UCSD-AML1 (cell line): ENCODE measurements around the gene CACNA1S.

Experiments used
- DNase-seq: peaks from one replicate; lab custom pipeline; 2025; ENCODE audit not compliant: unreplicated experiment; lab: John Stamatoyannopoulos, UW

The CACNA1S gene

GRCh38 chr1:201140235-201140940 is 28.2 kb upstream of the CACNA1S start:
- DNase-seq = no peak

GRCh38 chr1:201139756-201140155 is 27.5 kb upstream of the CACNA1S start:
- DNase-seq = no peak

GRCh38 chr1:201139306-201139705 is 27.1 kb upstream of the CACNA1S start:
- no peak for DNase-seq

- DNase-seq = no peak
Observed at GRCh38 chr1:201138311-201138840, 26.1 kb upstream of the CACNA1S start.

- no peak for DNase-seq
Observed at GRCh38 chr1:201137579-201138310, 25.5 kb upstream of the CACNA1S start.

GRCh38 chr1:201137024-201137392 is 24.8 kb upstream of the CACNA1S start:
- DNase-seq = no peak

- no peak for DNase-seq
Observed at GRCh38 chr1:201136355-201137023, 24.3 kb upstream of the CACNA1S start.

GRCh38 chr1:201134405-201134804 is 22.2 kb upstream of the CACNA1S start:
- no peak for DNase-seq

- no peak for DNase-seq
Observed at GRCh38 chr1:201131398-201131797, 19.2 kb upstream of the CACNA1S start.

GRCh38 chr1:201128962-201129361 is 16.7 kb upstream of the CACNA1S start:
- DNase-seq = no peak

- DNase-seq = no peak
Observed at GRCh38 chr1:201128476-201128875, 16.2 kb upstream of the CACNA1S start.

GRCh38 chr1:201127755-201128455 is 15.7 kb upstream of the CACNA1S start:
- no peak for DNase-seq

- no peak for DNase-seq
Observed at GRCh38 chr1:201126832-201127754, 14.9 kb upstream of the CACNA1S start, which contains the start of gene ASCL5. Gene ASCL5 (minus strand): TSS chr1:201127184. CDS start chr1:201115372, 11,812 bp downstream.

- DNase-seq = no peak
Observed at GRCh38 chr1:201126463-201126831, 14.2 kb upstream of the CACNA1S start.

GRCh38 chr1:201125800-201126199 is 13.6 kb upstream of the CACNA1S start:
- DNase-seq = no peak

GRCh38 chr1:201125019-201125418 is 12.8 kb upstream of the CACNA1S start:
- no peak for DNase-seq

GRCh38 chr1:201123866-201124265 is 11.6 kb upstream of the CACNA1S start:
- no peak for DNase-seq

- no peak for DNase-seq
Observed at GRCh38 chr1:201122321-201122957, 10.2 kb upstream of the CACNA1S start.
